ENCODE results near the gene ODC1.

GRCh38 chr2:10424051-10424450 lies 24.1 kb downstream of the ODC1 start:
- TF ChIP-seq CTCF (IDR thresholded peaks at IDR 0.05) (no peak), EP300 (IDR thresholded peaks at IDR 0.05) (no peak), POLR2A (IDR thresholded peaks at IDR 0.05) (no peak), POLR2AphosphoS5 (IDR thresholded peaks at IDR 0.05) (no peak)

Measured in upper lobe of left lung (tissue), 4 donors.